H1 (cell line): Measurements from ENCODE around the gene MARCHF10. TPM values are rescaled to one million over a fixed set of nuclear protein-coding genes. Genes with fewer than 3 reads are reported as not detected.

ENCODE experiments used
- CTCF ChIA-PET: fragments of 300-600 bp; sonication (Branson Sonifier 250); formaldehyde crosslinking; loops from one replicate; lab custom pipeline; 2021; ENCODE audit not compliant: partially characterized antibody; lab: Charles Lee
- POLR2A ChIA-PET: fragments of 300-600 bp; sonication (Branson Sonifier 250); formaldehyde crosslinking; loops from one replicate; lab custom pipeline; 2021; ENCODE audit warnings: inconsistent platforms; ENCODE audit not compliant: partially characterized antibody; lab: Charles Lee
- DNase-seq, 2 experiments: peaks; one replicate each; pipeline versions ENCODE4 v3.0.0 to v3.0.0-alpha.2; 2010 to 2022; ENCODE audit warnings: low spot score in 2 of 2, low read depth in 1 of 2, mixed read lengths in 1 of 2
- FAIRE-seq: peaks from 2 replicates; lab custom pipeline; 2011; peaks lifted over from hg19 to GRCh38; lab: Jason Lieb, UNC
- H2AFZ ChIP-seq: 2 replicates; pipeline ENCODE4 v1.8.1; 2012; ENCODE audit warnings: low read length, inconsistent platforms
- H2AK5ac ChIP-seq: 2 replicates; pipeline ENCODE4 v1.6.1; 2013; ENCODE audit warnings: low read depth, low read length
- H2BK120ac ChIP-seq: replicated peaks from 2 replicates; pipeline ENCODE3; 2013; ENCODE audit warnings: low read depth, low read length, inconsistent platforms
- H2BK12ac ChIP-seq: 2 replicates; pipeline ENCODE4 v1.6.1; 2013; ENCODE audit warnings: low read depth, low read length
- H2BK15ac ChIP-seq: 2 replicates; pipeline ENCODE4 v1.6.1; 2013; ENCODE audit warnings: low read length
- H2BK20ac ChIP-seq: 2 replicates; pipeline ENCODE4 v1.6.1; 2013; ENCODE audit warnings: low read length
- H2BK5ac ChIP-seq: 2 replicates; pipeline ENCODE4 v1.6.1; 2013; ENCODE audit warnings: low read depth, low read length
- H3K14ac ChIP-seq: 2 replicates; pipeline ENCODE4 v1.6.1; 2013; ENCODE audit warnings: inconsistent platforms; ENCODE audit not compliant: insufficient read length
- H3K18ac ChIP-seq: 2 replicates; pipeline ENCODE4 v1.6.1; 2013; ENCODE audit warnings: low read length; ENCODE audit errors: extremely low read depth
- H3K23ac ChIP-seq: 2 replicates; pipeline ENCODE4 v1.6.1; 2013; ENCODE audit warnings: inconsistent platforms; ENCODE audit not compliant: insufficient read length
- H3K23me2 ChIP-seq: 2 replicates; pipeline ENCODE4 v1.6.1; 2013; ENCODE audit warnings: low read depth, low read length
- H3K27ac ChIP-seq: 2 replicates; pipeline ENCODE4 v1.6.1; 2011; ENCODE audit warnings: low read depth, low read length, inconsistent platforms
- H3K27me3 ChIP-seq, 4 experiments: replicated peaks in 1 of 4; 1 replicate in 1 of 4; 2 replicates in 3 of 4; pipeline versions ENCODE4 v1.6.1 to v1.8.1; 2011 to 2013; ENCODE audit warnings: low read length in 3 of 4, mild to moderate bottlenecking in 3 of 4, inconsistent platforms in 2 of 4, mixed read lengths in 2 of 4, moderate library complexity in 1 of 4; ENCODE audit not compliant: control insufficient read depth in 3 of 4, insufficient read depth in 3 of 4; ENCODE audit errors: extremely low read depth in 1 of 4
- H3K36me3 ChIP-seq, 4 experiments: 2 replicates each; pipeline versions ENCODE4 v1.6.1 to v1.8.1; 2011 to 2013; ENCODE audit warnings: mild to moderate bottlenecking in 4 of 4, low read length in 3 of 4, moderate library complexity in 2 of 4, control low read depth in 1 of 4, inconsistent platforms in 1 of 4; ENCODE audit not compliant: insufficient read depth in 4 of 4, control insufficient read depth in 2 of 4
- H3K4ac ChIP-seq: replicated peaks from 2 replicates; pipeline ENCODE3; 2013; ENCODE audit warnings: low read length, low read depth, mixed read lengths, inconsistent platforms; ENCODE audit not compliant: insufficient read length
- H3K4me1 ChIP-seq, 4 experiments: replicated peaks in 1 of 4; 1 replicate in 1 of 4; 2 replicates in 3 of 4; pipeline versions ENCODE4 v1.6.1 to v1.8.1; 2011 to 2013; ENCODE audit warnings: low read length in 3 of 4, inconsistent platforms in 2 of 4, mixed read lengths in 1 of 4; ENCODE audit not compliant: insufficient read depth in 4 of 4, control insufficient read depth in 3 of 4
- H3K4me2 ChIP-seq, 2 experiments: 2 replicates each; pipeline versions ENCODE4 v1.6.1 to v1.8.1; 2011 to 2013; ENCODE audit warnings: low read depth in 2 of 2, low read length in 2 of 2, control low read depth in 1 of 2, inconsistent platforms in 1 of 2, mild to moderate bottlenecking in 1 of 2; ENCODE audit not compliant: insufficient read depth in 1 of 2
- H3K4me3 ChIP-seq, 4 experiments: fragments of 200-600, 300-600 bp in 1 of 4; sonication (generic), shearing (Covaris generic), sonication (Bioruptor Twin) in 1 of 4; 2 replicates each; pipeline versions ENCODE4 v1.5.1 to v1.8.1; 2011 to 2016; ENCODE audit warnings: low read length in 4 of 4, low read depth in 3 of 4, control low read depth in 2 of 4, inconsistent platforms in 2 of 4, mild to moderate bottlenecking in 2 of 4, mixed read lengths in 1 of 4, moderate library complexity in 1 of 4; ENCODE audit not compliant: insufficient read depth in 2 of 4; ENCODE audit errors: extremely low read depth in 1 of 4
- H3K56ac ChIP-seq: replicated peaks from 2 replicates; pipeline ENCODE3; 2013; ENCODE audit warnings: low read depth, mild to moderate bottlenecking, mixed read lengths, low read length, inconsistent platforms; ENCODE audit not compliant: insufficient read length
- H3K79me1 ChIP-seq: 2 replicates; pipeline ENCODE4 v1.6.1; 2013; ENCODE audit warnings: low read depth, low read length, control low read depth
- H3K79me2 ChIP-seq, 2 experiments: 2 replicates each; pipeline versions ENCODE4 v1.6.1 to v1.8.1; 2012 to 2013; ENCODE audit warnings: low read length in 2 of 2, mild to moderate bottlenecking in 2 of 2, inconsistent platforms in 1 of 2; ENCODE audit not compliant: insufficient read depth in 2 of 2, control insufficient read depth in 1 of 2
- H3K9ac ChIP-seq, 4 experiments: replicated peaks in 1 of 4; 1 replicate in 1 of 4; 2 replicates in 3 of 4; pipeline versions ENCODE4 v1.6.1 to v1.8.1; 2011 to 2013; ENCODE audit warnings: low read depth in 3 of 4, low read length in 3 of 4, control low read depth in 2 of 4, mild to moderate bottlenecking in 2 of 4, moderate library complexity in 2 of 4, inconsistent platforms in 1 of 4; ENCODE audit errors: extremely low read depth in 1 of 4
- H3K9me3 ChIP-seq, 2 experiments: 2 replicates each; pipeline versions ENCODE4 v1.6.1 to v1.8.1; 2012 to 2013; ENCODE audit warnings: mild to moderate bottlenecking in 2 of 2, moderate library complexity in 2 of 2, control low read depth in 1 of 2, inconsistent platforms in 1 of 2, low read depth in 1 of 2, low read length in 1 of 2, mixed read lengths in 1 of 2; ENCODE audit not compliant: insufficient read depth in 2 of 2
- H4K20me1 ChIP-seq, 2 experiments: replicated peaks in 1 of 2; 2 replicates each; pipeline versions ENCODE3 to v1.8.1; 2011 to 2013; ENCODE audit warnings: inconsistent platforms in 2 of 2, low read length in 2 of 2, mild to moderate bottlenecking in 1 of 2; ENCODE audit not compliant: insufficient read depth in 2 of 2, control insufficient read depth in 1 of 2
- H4K5ac ChIP-seq: 2 replicates; pipeline ENCODE4 v1.6.1; 2013; ENCODE audit warnings: low read length, low read depth, mixed read lengths, inconsistent platforms; ENCODE audit not compliant: insufficient read length
- H4K8ac ChIP-seq: 2 replicates; pipeline ENCODE4 v1.8.0; 2013; ENCODE audit warnings: mild to moderate bottlenecking, moderate library complexity, low read length, inconsistent platforms; ENCODE audit not compliant: insufficient read depth; ENCODE audit errors: extremely low read depth
- H4K91ac ChIP-seq: replicated peaks from 2 replicates; pipeline ENCODE3; 2013; ENCODE audit warnings: low read length, mixed read lengths, inconsistent platforms; ENCODE audit not compliant: insufficient read length
- BRCA1 ChIP-seq: IDR thresholded peaks from 2 replicates; pipeline ENCODE4 v1.6.1; 2012; ENCODE audit warnings: low read depth, low read length, improper control_type of control experiment
- MAFK ChIP-seq: IDR thresholded peaks from 2 replicates; pipeline ENCODE4 v1.6.1; 2012; ENCODE audit warnings: low read depth, mild to moderate bottlenecking, improper control_type of control experiment, low read length
- RNF2 ChIP-seq: fragments of 200-900, 300-1000 bp; sonication (generic); IDR thresholded peaks from 2 replicates; pipeline ENCODE4 v1.7.1; 2016; ENCODE audit warnings: borderline replicate concordance, low read depth, mild to moderate bottlenecking, antibody characterized with exemption, low read length; ENCODE audit not compliant: poor library complexity, severe bottlenecking; ENCODE audit errors: missing control alignments
- SRF ChIP-seq: IDR thresholded peaks from 2 replicates; pipeline ENCODE4 v1.6.1; 2011; ENCODE audit warnings: mild to moderate bottlenecking, low read depth, low read length, moderate library complexity
- WGBS, 2 experiments: shearing (Covaris generic) in 1 of 2; methylation state at CpG; one replicate each; pipeline versions ENCODE4 v1.1.6 to v1.1.7; 2013 to 2015; ENCODE audit warnings: low lambda C conversion rate in 2 of 2, mixed read lengths in 2 of 2, inconsistent platforms in 1 of 2, low coverage in 1 of 2, missing lambda C conversion rate in 1 of 2; ENCODE audit not compliant: insufficient replicate concordance in 2 of 2, insufficient coverage in 1 of 2, insufficient read length in 1 of 2; ENCODE audit errors: extremely low coverage in 1 of 2, missing lambda C conversion rate in 1 of 2; 5-methylcytosine and 5-hydroxymethylcytosine counted together
- polyA plus RNA-seq, 7 experiments: library from polyadenylated mRNA; depleted of rRNA in 3 of 7; stranded (reverse) in 5 of 7; unstranded in 2 of 7; fragments of >200 nt in 5 of 7; fragments of 200-250 nt in 2 of 7; gene quantifications; 1 replicate in 5 of 7; 2 replicates in 1 of 7; 4 replicates in 1 of 7; pipeline versions ENCODE4 v1.2.1 to v1.2.3, GENCODE V29; 2011 to 2013; ENCODE audit warnings: missing spikeins in 2 of 7, mixed read lengths in 2 of 7
- total RNA-seq: library from RNA; stranded (reverse); fragmentation: NEBNext Ultra II Directional; extraction: Animal tissue kit (Norgen Biotek cat#: 25700); gene quantifications from 2 replicates; pipeline ENCODE4 v1.2.1, GENCODE V29; 2021

Gene MARCHF10
- total and polyA plus RNA-seq, 2 of the 8 experiments (the other 6 are each of a cell fraction or from before 2014, with no cell fraction given) = 0.48 to 0.73 TPM

GRCh38 chr17:62702746-62703260 is 105.3 kb downstream of the MARCHF10 start:
- ChIA-PET CTCF (interaction anchor here (0.9 to 2.2 kb wide), 11 partner anchors 10 to 284 kb away, joined by 3 to 17 read pairs (median 4); partner anchors contain the start of gene TANC2), POLR2A (no interaction called here)
- Histone ChIP-seq H3K4me2 (0 out of 4 replicates have a peak overlapping the region, but pooled peaks of 1 of the 2 experiments have one; percentile 70), H4K8ac (no peak overlapping the region), H3K4ac (no peak overlapping the region), H3K36me3 (no peaks in the 10 kb centered on the region), H3K79me2 (no peaks in the 10 kb centered on the region), H3K14ac (no peak overlapping the region), H4K20me1 (no peaks in the 10 kb centered on the region), H4K91ac (peak overlapping the region; percentile 15), H3K9ac (no peak overlapping the region), H2AFZ (no peak overlapping the region), H3K27ac (no peak overlapping the region), H3K79me1 (no peaks in the 10 kb centered on the region), H2BK5ac (peak overlapping the region; percentile 52; the same call in 1 of the 2 replicates), H3K9me3 (no peaks in the 10 kb centered on the region), H3K27me3 (peaks cover 0 to 7% (median 1%) of the 10 kb centered on the region in 4 experiments; a peak in 4 of 7 replicates), H3K56ac (no peak overlapping the region), H2BK15ac (peak overlapping the region; percentile 97), H2BK20ac (no peak overlapping the region), H2BK120ac (no peak overlapping the region), H4K5ac (no peak overlapping the region), H3K4me1 (peaks cover 7 to 22% (median 13%) of the 10 kb centered on the region in 4 experiments), H2BK12ac (0 out of 2 replicates have a peak overlapping the region, but pooled peaks have one; percentile 75), H3K23ac (no peak overlapping the region), H2AK5ac (no peak overlapping the region), H3K23me2 (peaks cover 19% of the 10 kb centered on the region; the same call in 1 of the 2 replicates), H3K18ac (no peak overlapping the region; the same call in 1 of the 2 replicates), H3K4me3 (no peak overlapping the region)
- WGBS, 2 experiments = 85% methylated on average over 6 of the region's 6 CpGs; no CpG with 5 or more reads in 1 of the 2 experiments
- FAIRE-seq = no peak
- no peak for DNase-seq
- TF ChIP-seq SRF = no peak
- TF ChIP-seq RNF2 = no peak
- no peak for TF ChIP-seq MAFK
- no peak for TF ChIP-seq BRCA1
